Duodenal mucosa (tissue), 2 donors: ENCODE measurements around the gene TMEM132C.
A peak's percentile ranks its signal among the peaks of the same experiment; 100 is the strongest.

ENCODE experiments used
- H3K27ac ChIP-seq: one replicate; pipeline ENCODE4 v1.7.0; 2013; ENCODE audit warnings: low read depth, low read length
- H3K27me3 ChIP-seq, 2 donors: one replicate each; pipeline ENCODE4 v1.7.0; 2013; ENCODE audit warnings: low read length in 2 of 2, control low read depth in 1 of 2; ENCODE audit not compliant: insufficient read depth in 2 of 2, control insufficient read depth in 1 of 2
- H3K36me3 ChIP-seq, 2 donors: one replicate each; pipeline ENCODE4 v1.7.0; 2013; ENCODE audit warnings: low read length in 2 of 2, control low read depth in 1 of 2; ENCODE audit not compliant: insufficient read depth in 2 of 2, control insufficient read depth in 1 of 2
- H3K4me1 ChIP-seq, 2 donors: one replicate each; pipeline ENCODE4 v1.7.0; 2013; ENCODE audit warnings: low read length in 2 of 2, control low read depth in 1 of 2; ENCODE audit not compliant: insufficient read depth in 2 of 2, control insufficient read depth in 1 of 2
- H3K4me3 ChIP-seq, 2 donors: one replicate each; pipeline ENCODE4 v1.7.0; 2013; ENCODE audit warnings: low read length in 2 of 2, low read depth in 1 of 2
- H3K9ac ChIP-seq, 2 donors: one replicate each; pipeline ENCODE4 v1.7.0; 2013; ENCODE audit warnings: low read length in 2 of 2, low read depth in 1 of 2
- H3K9me3 ChIP-seq, 2 donors: one replicate each; pipeline ENCODE4 v1.7.0; 2013; ENCODE audit warnings: low read length in 2 of 2, control low read depth in 1 of 2; ENCODE audit not compliant: control insufficient read depth in 1 of 2

The TMEM132C gene

DNA sequence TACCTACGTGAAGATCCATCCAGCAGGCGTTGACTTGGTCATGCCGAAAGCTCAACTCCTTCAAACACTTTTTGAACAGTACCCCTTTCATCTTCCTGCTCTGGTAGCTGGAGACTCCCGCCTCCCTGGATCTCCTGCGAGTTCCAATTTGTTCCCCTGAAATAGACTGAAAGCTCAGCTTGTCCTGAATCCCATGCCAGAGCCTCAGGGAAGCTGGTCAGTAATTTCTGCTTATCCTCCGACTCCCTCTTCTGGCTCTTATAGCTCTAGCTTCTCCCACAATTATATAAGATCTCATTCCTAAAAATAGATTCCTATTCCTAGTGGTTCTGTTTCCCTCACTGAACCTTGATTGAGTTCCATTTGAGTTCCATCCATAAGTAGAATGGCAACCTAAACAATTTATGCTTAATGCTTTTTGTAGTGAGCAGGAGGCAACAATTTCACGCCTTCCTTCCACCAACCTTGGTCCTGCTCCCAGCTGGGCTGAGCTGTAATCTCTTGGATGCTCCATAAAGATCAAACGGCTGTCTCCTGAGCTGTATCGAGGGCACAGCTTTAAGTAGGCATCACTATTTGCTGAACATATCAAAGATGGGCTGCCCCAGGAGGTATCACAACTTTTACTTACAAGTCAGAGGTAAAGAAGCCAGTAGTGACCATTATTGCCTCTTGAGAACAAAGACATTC is 8.0 kb upstream of the TMEM132C start:
- H3K27me3 ChIP-seq: no peaks in the 10 kb centered on the region
- H3K4me3 ChIP-seq: no peak overlapping the region
- H3K36me3 ChIP-seq: no peaks in the 10 kb centered on the region
- no peak overlapping the region for H3K9ac ChIP-seq
- no peaks in the 10 kb centered on the region for H3K9me3 ChIP-seq
- H3K4me1 ChIP-seq: no peaks in the 10 kb centered on the region
- H3K27ac ChIP-seq: no peak overlapping the region

DNA sequence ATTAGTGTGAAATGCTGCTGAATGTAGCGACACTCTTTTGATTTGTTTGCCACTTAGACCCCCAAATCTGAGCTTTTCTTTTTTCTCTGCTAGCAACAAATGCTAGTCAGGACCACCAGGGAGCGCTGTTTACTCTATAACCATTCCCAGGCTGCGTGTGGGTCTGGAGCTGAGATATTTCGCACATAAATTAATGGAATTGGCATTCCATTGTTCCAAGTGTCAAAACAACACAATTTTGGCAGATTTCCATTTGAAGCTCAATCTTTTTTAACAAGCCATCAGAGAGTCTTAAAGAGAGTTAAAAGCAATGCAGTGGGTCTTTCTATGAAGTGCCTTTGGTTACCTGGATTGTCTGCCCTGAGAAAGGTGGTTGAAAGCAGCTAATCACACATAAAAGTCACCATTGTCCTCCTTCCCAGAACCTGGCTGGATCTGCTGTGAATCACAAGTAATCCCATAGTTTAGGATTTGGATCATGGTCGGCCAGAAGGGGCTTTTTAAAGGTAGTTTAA is 7.4 kb upstream of the TMEM132C start:
- H3K9me3 ChIP-seq: no peaks in the 10 kb centered on the region
- no peak overlapping the region for H3K27ac ChIP-seq
- H3K27me3 ChIP-seq: peaks cover 0 to 3% of the 10 kb centered on the region in 2 donors
- no peaks in the 10 kb centered on the region for H3K36me3 ChIP-seq
- no peak overlapping the region for H3K9ac ChIP-seq
- H3K4me1 ChIP-seq: no peaks in the 10 kb centered on the region
- H3K4me3 ChIP-seq: no peak overlapping the region

DNA sequence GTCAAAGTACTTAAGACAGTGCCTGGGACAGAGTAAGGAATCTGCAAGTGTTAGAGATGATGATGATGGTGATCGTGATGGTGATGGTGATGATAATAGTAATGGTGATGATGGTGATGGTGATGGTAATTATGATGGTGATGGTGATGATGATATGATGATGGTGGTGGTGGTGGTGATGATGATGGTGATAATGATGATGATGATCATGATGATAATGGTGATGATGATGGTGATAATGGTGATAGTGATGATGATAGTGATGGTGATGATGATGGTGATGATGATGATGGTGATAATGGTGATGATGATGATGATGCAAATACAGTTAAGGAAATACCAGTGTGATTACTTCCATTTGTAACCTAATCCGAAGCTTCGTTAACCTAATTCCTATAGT is 5.2 kb upstream of the TMEM132C start:
- no peak overlapping the region for H3K27ac ChIP-seq
- no peak overlapping the region for H3K9ac ChIP-seq
- H3K4me3 ChIP-seq: no peak overlapping the region
- no peaks in the 10 kb centered on the region for H3K4me1 ChIP-seq
- H3K27me3 ChIP-seq: peaks cover 9 to 16% of the 10 kb centered on the region in 2 donors
- H3K36me3 ChIP-seq: no peaks in the 10 kb centered on the region
- no peaks in the 10 kb centered on the region for H3K9me3 ChIP-seq

DNA sequence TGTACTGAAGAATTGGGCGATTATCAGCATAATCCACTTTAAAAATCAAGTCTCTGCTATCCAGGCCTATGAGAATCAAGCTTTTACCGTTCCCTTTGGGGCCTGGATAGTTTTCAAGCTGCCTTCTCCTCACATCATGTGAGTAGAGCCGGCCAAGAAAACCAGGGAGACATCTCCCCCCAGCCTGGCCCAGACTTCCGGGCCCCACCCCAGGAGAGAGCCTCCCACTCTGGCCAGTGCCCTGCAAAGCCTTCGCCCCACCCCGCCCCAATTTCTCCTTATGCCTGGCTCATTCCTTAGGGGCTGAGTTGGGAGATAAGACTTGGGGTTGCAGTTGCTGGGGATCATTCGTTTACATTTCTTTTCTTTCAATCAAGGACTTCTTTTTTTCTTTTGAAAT is 1.4 kb upstream of the TMEM132C start:
- no peak overlapping the region for H3K4me3 ChIP-seq
- no peaks in the 10 kb centered on the region for H3K9me3 ChIP-seq
- H3K4me1 ChIP-seq: no peaks in the 10 kb centered on the region
- H3K27me3 ChIP-seq: peaks cover 26 to 33% of the 10 kb centered on the region in 2 donors
- H3K36me3 ChIP-seq: no peaks in the 10 kb centered on the region
- H3K9ac ChIP-seq: no peak overlapping the region
- H3K27ac ChIP-seq: no peak overlapping the region

DNA sequence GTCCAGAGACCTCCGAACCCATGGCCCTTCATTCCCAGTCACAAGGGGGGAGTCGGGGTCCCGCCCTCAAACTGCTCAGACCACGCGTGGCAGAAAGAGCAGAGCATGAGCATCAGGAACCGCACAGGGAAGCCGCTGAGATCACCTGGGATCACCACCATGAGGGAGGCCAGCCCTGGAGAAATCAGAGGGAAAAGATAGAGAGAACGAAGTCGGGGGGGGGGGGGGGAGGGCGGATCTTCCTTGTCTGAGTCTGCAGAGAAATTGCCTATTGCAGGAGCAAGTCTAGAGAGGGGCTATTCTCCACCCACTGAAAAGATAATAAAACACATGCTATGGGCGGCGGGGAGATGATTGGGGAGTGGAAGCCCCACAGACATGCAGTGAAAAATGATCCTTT is 884 bp upstream of the TMEM132C start:
- no peaks in the 10 kb centered on the region for H3K4me1 ChIP-seq
- no peak overlapping the region for H3K4me3 ChIP-seq
- no peak overlapping the region for H3K9ac ChIP-seq
- H3K9me3 ChIP-seq: no peaks in the 10 kb centered on the region
- H3K27me3 ChIP-seq: peaks cover 26 to 33% of the 10 kb centered on the region in 2 donors
- no peak overlapping the region for H3K27ac ChIP-seq
- H3K36me3 ChIP-seq: no peaks in the 10 kb centered on the region

DNA sequence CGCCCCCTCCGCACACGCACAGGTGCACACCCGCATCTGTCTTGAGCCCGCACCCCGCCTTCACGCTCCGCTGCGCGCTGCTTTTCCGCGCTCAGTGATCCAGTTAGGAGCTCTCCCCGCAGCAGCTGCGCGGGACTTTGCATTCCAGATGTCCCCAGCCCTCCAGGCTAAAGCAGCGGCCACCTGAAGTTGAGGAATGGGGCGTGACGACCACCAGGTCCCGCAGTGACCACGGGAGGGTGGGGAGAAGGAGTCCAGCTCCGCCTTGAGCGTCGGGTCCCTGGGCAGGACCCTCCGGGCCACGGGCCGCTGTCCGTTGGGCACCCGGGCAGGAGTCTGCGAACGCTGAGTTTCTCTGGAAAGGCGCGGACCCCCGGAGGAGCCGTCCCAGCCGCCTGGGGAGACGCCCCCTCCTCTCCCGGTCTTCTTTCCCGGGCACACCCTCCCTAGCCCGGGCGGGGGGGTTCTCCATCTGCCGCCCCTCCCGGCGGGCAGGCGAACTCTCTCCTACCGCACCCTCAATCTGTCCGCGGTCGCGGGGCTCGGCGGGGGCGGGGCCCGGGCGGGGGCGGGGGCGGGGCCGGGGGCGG is 334 bp upstream of the TMEM132C start:
- Histone ChIP-seq H3K36me3 (no peaks in the 10 kb centered on the region), H3K27me3 (peaks cover 26 to 33% of the 10 kb centered on the region in 2 donors), H3K27ac (no peak overlapping the region), H3K9ac (no peak overlapping the region), H3K4me1 (no peaks in the 10 kb centered on the region), H3K4me3 (no peak overlapping the region), H3K9me3 (no peaks in the 10 kb centered on the region)

DNA sequence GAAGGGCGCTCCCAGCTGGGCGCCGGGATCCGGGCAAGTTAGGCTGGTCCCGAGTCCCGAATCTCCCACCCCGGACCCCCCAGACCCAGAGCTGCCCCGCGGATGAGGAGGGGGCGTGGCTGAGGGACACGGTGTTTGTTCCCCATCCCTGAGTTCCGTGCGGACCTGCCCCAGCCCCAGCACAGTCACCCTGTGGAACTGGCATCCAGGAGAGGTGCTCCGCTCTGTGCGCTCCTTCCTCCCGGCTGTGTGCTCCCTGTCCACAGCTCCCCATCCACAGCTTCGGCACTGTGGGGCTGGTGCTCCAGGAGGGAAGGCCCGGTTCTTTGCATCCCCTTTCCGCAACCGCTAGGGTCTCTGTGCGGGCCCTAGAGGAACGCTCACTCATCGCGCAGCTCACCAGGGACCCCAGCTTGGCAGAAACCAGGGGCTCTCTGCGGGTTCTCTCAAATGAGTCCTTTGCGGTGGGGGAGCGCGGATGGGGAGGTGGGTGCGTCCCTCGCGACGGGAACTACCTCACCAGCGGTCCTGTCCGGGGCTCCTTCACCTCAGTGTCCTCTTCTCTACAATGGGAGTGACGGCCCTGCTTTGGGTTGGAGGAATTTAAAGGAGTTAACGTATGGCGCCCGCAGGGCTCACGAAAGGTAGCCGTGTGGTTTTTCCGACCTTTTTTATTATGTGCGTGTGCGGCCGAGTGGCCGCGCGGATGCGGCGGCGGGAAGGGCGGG is 845 bp downstream of the TMEM132C start:
- Histone ChIP-seq H3K4me1 (no peaks in the 10 kb centered on the region), H3K9me3 (no peaks in the 10 kb centered on the region), H3K9ac (no peak overlapping the region), H3K27me3 (peaks cover 26 to 33% of the 10 kb centered on the region in 2 donors), H3K36me3 (no peaks in the 10 kb centered on the region), H3K27ac (no peak overlapping the region), H3K4me3 (peak overlapping the region in 1 of 2 donors; percentile 10)

DNA sequence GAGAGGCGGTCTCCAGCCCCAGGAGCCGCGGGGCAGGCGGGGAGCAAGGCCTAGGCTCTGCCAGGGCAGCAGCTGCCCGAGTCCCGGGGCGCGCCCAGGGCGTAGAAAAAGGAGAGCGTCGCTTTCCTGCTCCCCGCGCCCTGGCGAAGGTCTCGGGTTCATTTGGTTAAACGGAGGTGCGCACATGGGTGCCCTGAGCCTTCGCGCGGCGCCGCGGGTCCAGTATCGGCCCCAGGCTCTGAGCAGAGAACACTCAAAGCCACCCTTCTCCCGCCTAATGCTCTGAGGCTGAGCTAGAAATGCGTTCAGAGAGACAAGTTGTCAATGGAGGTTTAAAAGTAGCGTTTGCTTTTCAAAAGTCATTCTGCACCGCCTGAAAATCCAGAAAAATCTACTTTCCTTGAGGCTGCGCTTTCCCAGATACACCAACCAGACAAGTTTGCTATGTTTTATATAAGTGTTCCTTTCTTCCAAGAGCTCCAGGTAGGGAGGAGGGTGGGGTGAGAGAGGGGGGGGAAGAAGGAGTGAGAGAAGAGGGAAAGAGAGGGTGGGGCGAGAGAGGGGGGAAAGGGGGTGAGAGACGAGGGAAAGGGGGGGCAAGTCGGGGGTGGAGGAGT is 1.5 kb downstream of the TMEM132C start:
- Histone ChIP-seq H3K27me3 (peaks cover 26 to 33% of the 10 kb centered on the region in 2 donors), H3K36me3 (no peaks in the 10 kb centered on the region), H3K27ac (no peak overlapping the region), H3K9me3 (no peaks in the 10 kb centered on the region), H3K4me3 (no peak overlapping the region), H3K9ac (no peak overlapping the region), H3K4me1 (no peaks in the 10 kb centered on the region)

DNA sequence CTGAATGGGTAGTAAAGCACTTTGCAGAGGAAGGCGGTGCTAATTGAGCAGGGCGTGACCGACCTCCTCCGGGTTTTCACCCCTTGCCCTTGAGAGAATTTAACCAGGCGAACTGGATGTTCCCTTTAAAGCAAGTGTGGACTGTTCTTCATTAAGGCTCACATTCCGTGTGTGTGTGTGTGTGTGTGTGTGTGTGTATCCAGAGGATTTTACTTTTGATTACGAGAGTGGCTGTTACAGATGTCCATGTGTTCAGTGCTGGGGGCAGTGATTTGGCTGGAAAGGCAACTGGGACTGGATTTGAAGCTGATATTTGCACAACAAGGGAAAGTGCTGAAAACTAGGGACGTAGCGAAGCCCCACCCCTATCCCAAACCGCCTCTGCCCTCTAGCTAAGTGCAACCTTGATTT is 2.2 kb downstream of the TMEM132C start:
- H3K4me1 ChIP-seq: no peaks in the 10 kb centered on the region
- peaks cover 25 to 33% of the 10 kb centered on the region in 2 donors for H3K27me3 ChIP-seq
- no peak overlapping the region for H3K4me3 ChIP-seq
- no peak overlapping the region for H3K27ac ChIP-seq
- H3K9me3 ChIP-seq: no peaks in the 10 kb centered on the region
- H3K9ac ChIP-seq: no peak overlapping the region
- H3K36me3 ChIP-seq: no peaks in the 10 kb centered on the region

DNA sequence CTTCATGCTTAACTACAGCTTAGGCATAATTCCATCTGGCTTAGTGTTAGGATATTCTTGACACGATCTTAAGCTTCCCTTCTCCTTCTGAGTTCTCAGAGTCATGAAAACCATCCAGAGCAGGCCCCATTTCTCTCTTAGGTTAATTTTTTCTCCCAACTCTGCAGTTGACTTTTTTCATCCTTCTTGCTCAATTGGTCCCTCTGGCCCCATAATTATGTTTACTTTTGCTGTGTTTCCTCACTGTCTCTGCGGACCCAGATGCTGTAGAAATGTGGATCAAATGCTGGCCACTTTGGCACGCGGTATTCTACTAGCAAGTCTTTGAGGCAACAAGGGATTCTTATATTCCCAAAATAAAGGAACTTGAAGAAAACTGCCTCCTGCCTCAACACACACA is 9.5 kb downstream of the TMEM132C start:
- no peaks in the 10 kb centered on the region for H3K36me3 ChIP-seq
- H3K27me3 ChIP-seq: no peaks in the 10 kb centered on the region
- no peak overlapping the region for H3K4me3 ChIP-seq
- peaks cover 0 to 3% of the 10 kb centered on the region in 2 donors for H3K9me3 ChIP-seq
- no peak overlapping the region for H3K27ac ChIP-seq
- H3K9ac ChIP-seq: no peak overlapping the region
- no peaks in the 10 kb centered on the region for H3K4me1 ChIP-seq
